ENCODE measurements around the gene ACOT11. TPM values are rescaled to one million over a fixed set of nuclear protein-coding genes. Genes with fewer than 3 reads are reported as not detected.

Gene ACOT11
- total RNA-seq, 1 experiment from 2014 or later = 4.2 TPM

DNA sequence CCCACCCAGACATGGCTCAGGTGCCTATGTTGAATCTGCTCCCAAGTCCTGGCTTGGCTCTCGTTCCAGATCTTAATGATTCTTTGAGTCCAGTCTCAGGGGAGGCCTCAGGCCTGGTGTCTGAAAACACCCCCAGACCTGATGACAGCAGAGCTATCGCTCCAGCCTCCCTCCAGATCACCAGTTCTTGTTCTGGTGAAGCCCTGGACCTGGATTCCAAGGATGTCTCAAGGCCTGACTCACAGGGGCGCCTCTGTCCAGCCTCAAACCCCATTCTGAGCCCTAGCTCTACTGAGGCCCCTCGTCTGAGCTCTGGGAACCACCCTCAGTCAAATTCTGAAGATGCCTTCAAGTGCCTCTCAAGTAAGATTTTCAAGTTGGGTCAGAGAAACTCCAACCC lies 105.0 kb downstream of the ACOT11 start (continued):
- TF ChIP-seq, protein P1, sequence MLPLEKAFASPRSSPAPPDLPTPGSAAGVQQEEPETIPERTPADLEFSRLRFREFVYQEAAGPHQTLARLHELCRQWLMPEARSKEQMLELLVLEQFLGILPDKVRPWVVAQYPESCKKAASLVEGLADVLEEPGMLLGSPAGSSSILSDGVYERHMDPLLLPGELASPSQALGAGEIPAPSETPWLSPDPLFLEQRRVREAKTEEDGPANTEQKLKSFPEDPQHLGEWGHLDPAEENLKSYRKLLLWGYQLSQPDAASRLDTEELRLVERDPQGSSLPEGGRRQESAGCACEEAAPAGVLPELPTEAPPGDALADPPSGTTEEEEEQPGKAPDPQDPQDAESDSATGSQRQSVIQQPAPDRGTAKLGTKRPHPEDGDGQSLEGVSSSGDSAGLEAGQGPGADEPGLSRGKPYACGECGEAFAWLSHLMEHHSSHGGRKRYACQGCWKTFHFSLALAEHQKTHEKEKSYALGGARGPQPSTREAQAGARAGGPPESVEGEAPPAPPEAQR (CRISPR knock-in tag; IDR thresholded peaks at IDR 0.05) = no peak
- TF ChIP-seq RORB (CRISPR knock-in tag; IDR thresholded peaks at IDR 0.05) = no peak

DNA sequence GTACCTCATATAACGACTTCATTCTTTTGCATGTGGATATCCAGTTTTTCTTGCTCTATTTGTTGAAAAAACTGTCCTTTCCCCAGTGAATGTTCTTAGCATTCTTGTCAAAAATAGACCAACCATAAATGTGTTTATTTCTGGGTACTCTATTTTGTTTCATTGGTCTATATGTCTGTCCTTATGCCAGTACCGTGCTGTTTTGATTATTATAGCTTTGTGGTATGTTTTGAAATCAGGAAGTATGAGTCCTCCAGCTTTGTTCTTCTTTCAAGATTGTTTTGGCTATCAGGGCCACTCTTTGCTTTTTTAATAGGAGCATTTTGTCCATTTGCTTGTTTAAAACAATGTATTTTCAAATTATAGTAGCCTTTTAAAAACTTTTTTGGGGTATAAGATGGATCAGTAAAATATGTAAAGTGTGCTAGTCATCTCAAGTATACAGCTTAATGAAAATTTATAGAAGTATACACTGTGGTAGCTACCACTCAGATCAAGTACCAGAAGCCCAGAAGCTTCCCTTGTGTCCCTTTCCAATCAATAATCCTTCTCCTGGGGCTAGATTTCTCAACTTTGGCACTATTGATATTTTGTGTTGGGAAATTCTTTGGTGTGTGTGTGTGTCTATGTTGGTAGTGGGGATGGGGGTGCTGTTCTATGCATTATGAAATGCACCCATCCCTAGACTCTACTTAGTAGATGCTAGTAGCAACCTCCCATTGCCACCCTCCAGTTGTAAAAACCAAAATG lies 110.3 kb downstream of the ACOT11 start:
- Mint-ChIP-seq H3K9me3 (peaks cover 19% of the 10 kb centered on the region), H3K4me1 (no peaks in the 10 kb centered on the region), H3K27me3 (ENCODE audit: low read depth) (no peaks in the 10 kb centered on the region; the same call in 1 of the 2 replicates), H3K4me3 (no peak overlapping the region), H3K27ac (no peak overlapping the region), H3K36me3 (peaks cover 6% of the 10 kb centered on the region; the same call in 1 of the 2 replicates)
- ATAC-seq = no peak
- no peak for DNase-seq (ENCODE audit: low spot score)
- TF ChIP-seq, protein P2, sequence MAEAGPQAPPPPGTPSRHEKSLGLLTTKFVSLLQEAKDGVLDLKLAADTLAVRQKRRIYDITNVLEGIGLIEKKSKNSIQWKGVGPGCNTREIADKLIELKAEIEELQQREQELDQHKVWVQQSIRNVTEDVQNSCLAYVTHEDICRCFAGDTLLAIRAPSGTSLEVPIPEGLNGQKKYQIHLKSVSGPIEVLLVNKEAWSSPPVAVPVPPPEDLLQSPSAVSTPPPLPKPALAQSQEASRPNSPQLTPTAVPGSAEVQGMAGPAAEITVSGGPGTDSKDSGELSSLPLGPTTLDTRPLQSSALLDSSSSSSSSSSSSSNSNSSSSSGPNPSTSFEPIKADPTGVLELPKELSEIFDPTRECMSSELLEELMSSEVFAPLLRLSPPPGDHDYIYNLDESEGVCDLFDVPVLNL (CRISPR knock-in tag; IDR thresholded peaks at IDR 0.05; ENCODE audit: borderline replicate concordance, low read depth) = no peak
- TF ChIP-seq CREB1 (CRISPR knock-in tag; IDR thresholded peaks at IDR 0.05) (no peak), EMX1 (CRISPR knock-in tag; IDR thresholded peaks at IDR 0.05) (no peak), ZNF423 (CRISPR knock-in tag; IDR thresholded peaks at IDR 0.05) (no peak), TCF7 (CRISPR knock-in tag; IDR thresholded peaks at IDR 0.05; ENCODE audit: low read depth) (no peak)
- TF ChIP-seq, protein P3, sequence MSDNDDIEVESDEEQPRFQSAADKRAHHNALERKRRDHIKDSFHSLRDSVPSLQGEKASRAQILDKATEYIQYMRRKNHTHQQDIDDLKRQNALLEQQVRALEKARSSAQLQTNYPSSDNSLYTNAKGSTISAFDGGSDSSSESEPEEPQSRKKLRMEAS (CRISPR knock-in tag; IDR thresholded peaks at IDR 0.05) = no peak
- CTCF ChIA-PET = no interaction called here
- POLR2A ChIA-PET = no interaction called here

Other genes with a start within 250 kb of the ACOT11 start
- 98.8 to 115 TPM (median 105 TPM) in 3 replicates for gene SSBP3, start 141.8 kb upstream of the ACOT11 start, total RNA-seq (2021)
- gene FAM151A, start 75.3 kb downstream of the ACOT11 start, total RNA-seq (2021) = 0.11 TPM in 1 of 3 replicates, not detected in the others
- 0.13 to 0.44 TPM (median 0.41 TPM) in 3 replicates for gene MROH7, start 93.6 kb downstream of the ACOT11 start, total RNA-seq (2021)
- gene TTC4, start 167.6 kb downstream of the ACOT11 start, total RNA-seq (2021) = 18.8 to 21.6 TPM (median 21.4 TPM) in 3 replicates
- 11.5 to 12.1 TPM (median 12.1 TPM) in 3 replicates for gene PARS2, start 216.3 kb downstream of the ACOT11 start, total RNA-seq (2021)